MV-4-11 (cell line): Measurements from ENCODE around the gene PPP3R1.
"Not testable (repeated sequence)": the region's sequence is repeated elsewhere in the genome, so short reads cannot be mapped to it uniquely, and the experiment has no call there.

Experiments used
- DNase-seq: peaks from one replicate; lab custom pipeline; 2025; lab: John Stamatoyannopoulos, UW

Gene PPP3R1

DNA sequence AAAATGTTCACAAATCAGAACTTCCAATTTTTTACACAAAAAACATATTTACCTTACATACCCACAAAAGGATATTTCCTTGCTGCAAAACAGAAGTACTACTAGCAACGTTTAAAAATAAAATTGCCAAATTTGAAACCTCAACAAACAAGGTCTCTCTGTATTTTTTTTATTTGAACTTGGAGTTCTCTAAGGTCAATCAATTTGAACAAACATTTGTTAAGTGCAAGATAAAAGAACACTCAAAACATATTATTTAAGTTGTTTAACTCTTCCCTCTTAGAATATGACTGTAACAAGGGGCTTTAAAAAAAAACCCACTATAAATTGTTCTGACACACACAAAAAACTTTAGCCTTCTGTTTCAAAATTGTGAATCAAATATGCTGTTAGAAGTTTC is 65.0 kb downstream of the PPP3R1 start:
- no peak for DNase-seq

DNA sequence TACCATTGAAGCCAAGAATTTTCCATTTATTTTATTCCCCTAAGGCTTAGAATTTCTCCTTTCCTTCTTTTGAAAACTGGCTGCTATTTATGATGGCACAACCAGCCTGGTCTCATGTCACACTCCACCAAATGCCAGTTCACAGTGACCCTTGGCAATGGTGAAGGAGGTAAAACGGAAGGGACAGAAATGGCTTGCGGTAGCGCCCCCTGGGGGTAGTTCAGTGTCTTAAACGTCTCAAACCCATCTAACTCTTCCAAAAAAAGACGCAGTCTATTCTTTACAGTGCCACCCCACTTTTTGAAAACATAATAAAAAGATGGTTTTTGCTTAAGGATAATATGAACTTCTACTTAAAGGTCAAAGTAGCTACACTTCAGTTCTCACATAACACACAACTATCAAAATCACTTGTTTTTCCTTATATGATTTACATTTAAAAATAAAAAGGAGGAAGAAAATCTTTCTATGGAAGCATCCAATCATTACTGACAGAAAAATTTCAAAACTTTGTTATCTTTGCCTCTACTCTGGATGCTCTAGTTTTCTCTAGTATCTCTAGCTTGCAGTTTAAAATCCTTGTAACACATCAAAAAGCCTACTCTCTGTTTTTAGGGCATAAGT is 66.7 kb downstream of the PPP3R1 start:
- DNase-seq: peak; percentile 48

DNA sequence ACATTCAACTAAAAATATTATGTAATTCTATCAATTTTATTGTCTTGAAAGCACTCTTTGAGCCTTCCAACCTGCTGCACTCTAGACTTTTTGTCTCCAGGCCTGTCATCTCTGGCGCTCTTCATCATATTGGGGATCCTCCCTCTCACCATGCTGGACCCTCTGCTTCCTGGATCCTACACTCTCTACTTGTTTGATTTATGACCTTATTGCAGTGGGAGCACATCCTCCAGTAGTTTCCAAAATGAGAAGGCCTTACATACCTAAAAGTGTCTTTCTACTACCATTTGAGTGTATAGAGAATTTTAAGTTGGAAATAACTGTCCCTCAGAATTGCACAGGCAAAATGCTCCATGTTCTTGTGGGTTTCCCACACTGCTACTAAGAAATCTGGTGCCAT is 69.4 kb downstream of the PPP3R1 start:
- no peak for DNase-seq

DNA sequence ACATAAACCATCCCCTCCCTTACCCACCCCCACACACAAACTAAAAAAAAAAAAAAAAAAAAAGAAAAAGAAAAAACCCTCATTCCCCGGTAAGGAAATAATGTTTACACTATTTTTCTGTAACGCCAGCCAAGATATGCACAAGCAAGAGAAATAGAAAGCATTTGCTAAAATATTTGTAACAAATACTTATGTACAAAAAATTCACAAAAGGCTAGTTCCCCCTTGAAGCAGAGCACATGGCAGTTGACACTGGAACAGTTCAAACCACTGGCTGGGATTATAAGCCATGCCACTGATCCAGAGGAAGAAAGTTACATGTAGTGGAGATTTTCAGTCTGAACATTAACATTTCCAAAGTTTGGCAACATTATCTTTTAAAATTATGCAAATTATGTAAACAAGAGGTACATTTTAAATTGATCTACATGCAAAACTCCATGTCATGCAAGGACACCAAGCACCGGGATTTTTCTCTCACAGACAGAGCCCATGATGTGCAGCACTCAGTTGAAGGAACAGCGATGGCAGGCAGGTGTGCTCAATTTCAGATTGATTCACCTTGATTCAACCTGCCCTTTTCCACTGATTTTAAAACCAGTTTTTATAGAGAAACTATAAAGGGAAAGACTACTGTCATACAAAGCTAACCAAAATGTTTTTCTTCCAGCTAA is 73.2 kb downstream of the PPP3R1 start:
- DNase-seq: no peak

DNA sequence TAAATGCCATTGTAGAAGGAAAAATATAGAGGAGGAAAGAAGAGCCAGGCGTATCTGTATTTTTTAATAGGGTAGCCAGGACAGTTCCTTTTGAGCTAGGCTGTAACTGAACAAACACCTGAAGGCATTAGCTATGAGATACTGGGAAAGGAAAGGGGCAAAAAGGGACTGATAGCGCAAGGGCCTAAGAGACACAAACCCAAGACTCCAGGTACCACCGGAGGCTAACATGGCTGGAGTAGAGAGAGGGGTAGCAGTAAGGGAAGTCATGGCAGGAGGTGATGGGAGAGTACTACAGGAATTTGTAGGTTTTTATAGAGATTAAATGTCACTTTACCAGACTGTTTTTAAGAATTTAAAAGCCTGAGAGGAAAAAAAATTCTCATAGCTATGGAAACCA is 73.9 kb downstream of the PPP3R1 start:
- DNase-seq: no peak

DNA sequence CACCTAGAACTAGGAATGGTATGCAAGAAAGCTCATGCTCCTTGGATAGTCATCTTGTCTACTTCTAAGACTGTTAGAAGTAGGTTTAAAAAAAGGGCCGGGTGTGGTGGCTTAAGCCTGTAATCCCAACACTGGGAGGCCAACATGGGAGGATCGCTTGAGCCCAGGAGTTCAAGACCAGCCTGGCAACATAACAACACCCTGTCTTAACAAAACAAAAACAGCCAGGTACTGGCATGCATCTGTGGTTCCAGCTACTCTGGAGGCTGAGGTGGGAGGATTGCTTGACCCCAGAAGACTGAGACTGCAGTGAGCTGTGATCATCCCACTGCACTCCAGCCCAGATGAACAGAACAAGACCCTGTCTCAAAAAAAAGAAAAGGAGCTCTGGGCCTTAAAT is 74.8 kb downstream of the PPP3R1 start:
- DNase-seq: no peak

DNA sequence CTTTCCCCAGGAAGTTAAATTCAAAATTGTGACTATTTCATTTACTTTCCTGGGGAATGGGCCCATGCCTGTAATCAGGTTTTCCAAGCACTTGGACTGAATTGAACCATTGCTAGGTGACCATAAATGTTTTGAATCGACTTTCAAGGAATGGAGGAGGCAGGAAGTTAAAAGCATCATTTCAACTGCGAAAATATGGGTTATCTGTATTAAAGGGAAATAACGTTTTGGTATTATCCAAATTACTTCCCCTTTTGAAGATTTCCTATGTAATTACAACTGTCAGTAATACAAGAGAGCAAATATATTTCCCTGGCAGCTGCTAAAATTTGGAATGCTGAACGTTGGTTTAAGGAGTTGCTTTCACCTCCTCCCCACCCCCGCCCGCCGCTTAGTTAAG is 75.7 kb downstream of the PPP3R1 start:
- DNase-seq: no peak

DNA sequence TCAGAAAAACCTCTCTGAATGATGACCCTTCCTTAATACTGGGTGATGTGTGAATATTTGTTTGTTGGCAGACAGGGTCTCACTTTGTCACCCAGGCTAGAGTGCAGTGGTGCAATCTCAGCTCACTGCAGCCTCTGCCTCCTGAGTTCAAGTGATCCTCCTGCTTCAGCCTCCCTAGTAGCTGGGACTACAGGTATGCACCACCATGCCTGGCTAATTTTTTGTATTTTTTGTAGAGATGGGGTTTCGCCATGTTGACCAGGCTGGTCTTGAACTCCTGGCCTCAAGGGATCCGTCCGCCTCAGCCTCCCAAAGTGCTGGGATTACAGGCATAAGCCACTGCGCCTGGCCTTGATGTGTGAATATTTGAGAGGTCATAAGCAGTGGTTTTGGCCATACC is 77.1 kb downstream of the PPP3R1 start:
- not testable (repeated sequence) for DNase-seq

DNA sequence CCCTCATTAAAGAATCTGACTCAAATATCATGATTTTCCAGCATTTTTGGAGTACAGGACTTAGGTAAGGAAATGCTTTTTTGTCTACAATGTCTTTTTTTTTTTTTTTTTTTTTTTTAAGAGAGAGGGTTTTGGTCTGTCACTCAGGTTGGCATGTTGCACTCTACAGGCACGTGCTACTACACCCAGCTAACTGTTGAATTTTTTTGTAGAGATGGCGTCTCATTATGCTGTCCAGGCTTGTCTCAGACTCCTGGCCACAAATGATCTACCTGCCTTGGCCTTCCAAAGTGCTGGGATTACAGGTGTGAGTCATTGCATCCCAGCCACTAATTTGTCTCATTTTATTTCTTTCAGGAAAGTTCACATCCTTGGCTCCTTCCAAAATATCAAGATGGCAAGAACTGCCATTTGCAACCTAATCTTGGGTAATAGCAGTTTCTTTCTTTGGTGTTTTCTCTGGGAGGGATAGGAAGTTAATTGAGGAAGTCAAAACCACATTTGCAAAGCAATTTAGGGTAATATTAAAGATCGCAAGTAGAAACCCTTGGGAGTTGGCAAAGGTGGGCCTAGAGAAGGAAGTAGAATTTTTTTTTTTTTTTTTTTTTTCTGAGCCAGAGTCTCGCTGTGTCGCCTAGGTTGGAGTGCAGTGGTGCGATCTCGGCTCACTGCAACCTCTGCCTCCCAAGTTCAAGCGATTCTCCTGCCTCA is 79.2 kb downstream of the PPP3R1 start:
- DNase-seq: peak; percentile 94

DNA sequence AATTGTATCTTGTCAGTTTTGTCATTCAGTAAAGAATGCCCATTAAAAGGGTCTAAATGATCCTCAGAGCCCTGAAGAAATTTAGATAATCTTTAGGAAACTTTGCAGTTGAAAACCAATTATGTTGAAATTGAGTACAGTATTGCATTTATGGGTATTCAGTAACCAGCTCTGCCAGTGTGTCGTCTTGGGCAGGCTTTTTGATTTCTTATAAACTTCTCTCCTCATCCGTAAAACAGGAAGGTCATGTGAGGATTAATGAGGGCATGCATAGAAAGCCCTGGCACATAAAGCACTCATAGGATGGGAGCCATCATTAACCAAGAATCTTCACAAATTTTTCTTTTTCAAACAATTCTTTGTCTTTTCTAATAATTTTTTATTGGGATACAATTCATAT is 79.8 kb downstream of the PPP3R1 start:
- no peak for DNase-seq

DNA sequence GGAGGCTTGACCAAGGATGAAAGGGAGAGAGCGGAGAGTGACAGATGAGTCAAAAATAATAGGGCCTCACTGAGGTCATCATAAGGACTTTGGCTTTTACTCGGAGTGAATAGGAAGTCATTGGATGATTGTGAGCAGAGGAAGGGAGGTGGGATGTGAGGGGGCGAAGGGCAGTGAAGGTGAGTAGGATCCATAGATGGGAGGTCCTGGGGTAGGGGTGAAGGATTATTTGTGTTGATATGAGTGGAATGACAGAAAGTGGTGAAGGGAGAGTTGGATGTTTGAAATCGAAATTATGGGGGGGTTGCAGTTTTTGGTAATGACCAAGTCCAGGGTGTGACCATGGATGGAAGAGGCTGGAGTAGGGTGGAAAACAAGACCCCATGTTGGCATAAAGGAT is 80.6 kb downstream of the PPP3R1 start:
- no peak for DNase-seq

DNA sequence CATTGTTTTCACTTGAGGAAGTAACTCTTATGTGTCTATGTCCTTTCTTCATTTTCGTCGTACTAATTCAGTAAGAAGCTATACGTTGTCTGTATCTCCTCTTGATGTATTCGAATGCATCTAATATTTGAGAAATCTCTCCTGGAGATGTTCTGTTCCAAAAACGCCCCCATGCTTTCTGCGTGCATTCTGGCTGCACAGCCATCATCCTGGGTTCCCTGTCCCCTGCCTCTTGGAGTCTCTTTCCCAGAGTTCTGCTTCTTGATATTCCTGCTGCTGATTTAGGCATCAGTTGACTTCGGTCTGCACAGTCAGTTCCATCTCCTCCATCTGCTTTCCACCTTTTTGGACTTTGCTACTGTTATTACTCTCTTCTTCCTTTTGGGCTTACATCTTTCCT is 81.2 kb downstream of the PPP3R1 start:
- no peak for DNase-seq

DNA sequence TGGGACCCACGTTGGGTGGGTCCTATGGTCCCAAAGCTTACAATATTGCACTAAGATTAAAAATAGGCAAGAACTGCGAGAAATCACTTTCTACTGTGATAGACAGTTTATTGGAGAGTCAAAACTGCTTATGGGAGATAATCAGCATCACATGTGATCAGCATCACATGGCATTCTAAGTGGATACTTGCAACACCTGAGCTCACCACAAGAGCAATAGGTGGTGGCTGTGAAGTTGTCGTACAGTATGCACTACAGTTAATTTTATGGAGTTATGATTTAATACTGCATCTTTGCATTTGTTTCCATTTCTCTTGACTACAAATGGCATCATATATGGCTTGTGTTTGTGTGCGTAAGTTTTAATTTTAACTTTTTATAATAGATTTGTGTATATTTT is 83.0 kb downstream of the PPP3R1 start:
- DNase-seq: no peak

DNA sequence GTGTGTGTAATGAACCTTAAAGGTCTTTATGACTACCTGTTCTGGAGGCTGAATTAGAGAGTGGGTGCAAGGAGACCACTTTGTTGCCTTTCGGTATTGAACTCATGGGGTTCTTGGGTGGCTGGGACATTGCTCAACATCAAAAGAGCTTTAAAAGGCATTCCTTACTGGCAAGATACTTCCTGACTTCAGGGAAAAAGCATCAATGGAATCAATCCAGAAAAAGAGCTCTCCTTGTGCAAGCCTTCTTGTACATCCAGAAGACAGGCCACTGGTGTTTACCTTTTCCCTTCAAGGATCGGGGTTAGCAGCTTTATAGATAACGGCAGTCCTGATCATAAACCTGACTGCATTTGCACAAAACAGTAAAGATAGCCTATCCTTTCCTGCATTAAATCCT is 85.1 kb downstream of the PPP3R1 start:
- DNase-seq: no peak

DNA sequence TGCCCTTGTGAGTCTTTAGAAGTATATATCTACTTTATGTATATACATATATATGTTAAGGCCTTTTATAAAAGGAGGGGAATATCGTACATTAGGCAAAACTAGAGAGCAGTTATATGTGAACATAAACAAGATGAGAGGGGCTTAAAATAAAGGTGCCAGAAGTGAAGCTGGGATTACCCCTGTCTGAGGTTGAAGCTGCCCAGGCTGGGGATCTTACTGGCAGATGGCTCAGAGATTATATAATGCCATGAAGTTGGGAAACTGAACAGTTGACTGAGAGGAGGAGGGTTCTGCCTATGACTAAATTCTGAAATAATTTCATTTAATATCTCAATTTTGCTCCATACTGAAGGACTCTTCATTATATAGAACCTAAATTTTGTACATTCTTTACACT is 88.7 kb downstream of the PPP3R1 start:
- DNase-seq: no peak

DNA sequence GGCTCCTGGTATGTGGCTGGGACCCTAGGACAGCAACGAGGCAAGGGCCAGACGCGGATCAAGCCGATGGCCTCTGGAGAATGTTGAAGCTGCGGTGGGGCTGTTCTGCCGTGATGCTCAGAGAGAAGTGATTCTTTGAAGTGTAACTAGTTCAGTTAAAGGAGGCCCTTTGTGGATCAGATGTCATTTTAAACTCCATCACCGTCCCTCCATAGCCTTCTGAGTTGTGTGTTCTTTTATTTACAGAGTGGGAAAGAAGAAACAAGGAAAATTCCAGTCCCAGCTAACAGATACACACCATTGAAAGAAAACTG is 94.2 kb downstream of the PPP3R1 start:
- DNase-seq: no peak

DNA sequence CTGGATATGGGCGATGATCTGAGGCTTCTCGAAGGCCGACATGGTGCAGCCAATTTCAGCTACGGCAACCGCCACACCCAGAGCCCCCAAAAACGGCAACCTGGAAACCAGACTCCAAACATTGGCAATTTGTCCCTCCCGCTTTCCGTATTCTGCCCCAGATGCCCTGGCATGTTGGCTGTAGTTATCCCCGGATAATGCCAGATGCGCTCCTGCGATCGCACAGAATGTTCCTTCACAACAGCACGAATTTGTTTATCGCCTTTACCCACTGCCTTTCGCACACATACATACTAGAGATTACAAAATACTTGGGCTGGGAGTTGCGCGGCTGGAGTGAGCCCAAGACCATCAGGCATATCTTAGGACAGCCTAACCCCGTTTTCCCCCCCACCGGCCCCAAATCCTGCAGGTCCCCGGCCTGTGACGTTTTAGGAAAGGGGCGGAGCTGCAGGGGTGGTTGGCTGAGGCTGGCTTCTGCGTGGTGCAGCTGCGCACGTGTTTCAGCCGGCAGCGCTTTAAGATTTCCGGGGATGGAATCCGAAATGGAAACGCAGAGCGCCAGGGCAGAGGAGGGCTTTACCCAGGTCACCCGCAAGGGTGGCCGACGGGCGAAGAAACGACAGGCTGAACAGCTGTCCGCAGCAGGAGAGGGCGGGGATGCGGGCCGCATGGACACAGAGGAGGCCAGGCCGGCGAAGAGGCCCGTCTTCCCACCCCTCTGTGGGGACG is 94.8 kb downstream of the PPP3R1 start, which contains the start of gene PNO1:
TSS of gene PNO1 (plus strand) at position 487 of the 732 bp plus-strand sequence. CDS start at position 534, 47 bp downstream.
- peak; percentile 93 for DNase-seq

DNA sequence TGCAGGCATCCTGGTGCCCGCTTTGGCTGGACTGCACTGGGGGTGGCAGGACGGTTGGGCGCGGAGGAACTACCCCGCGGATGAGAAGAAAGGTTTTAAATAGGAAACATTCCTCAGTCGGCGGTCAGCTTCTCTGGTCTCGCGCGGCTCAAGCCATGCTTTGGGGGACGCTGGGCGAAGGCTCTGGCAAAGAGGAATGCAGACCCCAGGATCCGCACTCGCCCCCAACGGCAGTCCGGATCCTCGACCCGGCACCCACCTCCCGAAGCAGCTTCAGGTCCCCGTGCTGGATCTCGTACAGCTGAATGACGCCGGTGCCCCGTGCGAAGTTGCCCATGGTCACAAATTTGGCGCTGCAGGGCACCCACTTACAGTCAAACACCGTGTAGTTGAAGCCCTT is 95.3 kb downstream of the PPP3R1 start:
- no peak for DNase-seq

DNA sequence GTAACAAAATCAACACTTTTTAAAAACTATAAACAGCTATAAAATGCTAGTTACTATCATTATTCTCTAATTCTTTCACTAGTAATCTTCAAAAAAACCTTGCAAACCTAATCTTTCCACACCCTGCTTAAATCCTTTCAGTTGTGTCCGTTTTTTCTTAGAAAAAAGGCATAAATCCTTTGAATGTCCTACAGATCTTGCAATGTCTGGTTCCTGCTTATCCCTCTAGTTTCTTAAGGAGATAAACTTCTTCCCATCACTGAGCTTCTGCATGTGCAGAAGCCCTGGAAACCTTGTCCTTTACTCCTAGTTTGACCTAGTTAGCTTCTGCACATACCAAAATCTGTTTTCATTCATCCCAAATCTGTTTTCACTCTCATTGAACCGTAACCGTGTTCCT is 95.9 kb downstream of the PPP3R1 start:
- no peak for DNase-seq

DNA sequence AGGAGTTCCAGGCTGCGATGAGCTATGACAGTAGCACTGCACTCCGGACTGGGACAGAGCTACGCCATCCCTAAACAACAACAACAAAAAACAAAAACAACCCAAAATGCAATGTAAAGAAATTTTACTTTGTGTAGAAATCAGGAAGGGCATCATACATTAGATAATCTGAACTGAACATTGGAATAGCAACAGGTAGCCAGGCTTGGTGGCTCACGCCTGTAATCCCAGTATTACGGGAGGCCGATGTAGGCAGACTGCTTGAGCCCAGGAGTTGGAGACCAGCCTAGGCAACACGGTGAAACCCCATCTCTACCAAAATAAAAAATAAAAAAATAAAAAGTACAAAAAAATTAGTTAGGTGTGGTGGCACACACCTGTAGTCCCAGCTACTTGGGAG is 96.7 kb downstream of the PPP3R1 start:
- DNase-seq: no peak

DNA sequence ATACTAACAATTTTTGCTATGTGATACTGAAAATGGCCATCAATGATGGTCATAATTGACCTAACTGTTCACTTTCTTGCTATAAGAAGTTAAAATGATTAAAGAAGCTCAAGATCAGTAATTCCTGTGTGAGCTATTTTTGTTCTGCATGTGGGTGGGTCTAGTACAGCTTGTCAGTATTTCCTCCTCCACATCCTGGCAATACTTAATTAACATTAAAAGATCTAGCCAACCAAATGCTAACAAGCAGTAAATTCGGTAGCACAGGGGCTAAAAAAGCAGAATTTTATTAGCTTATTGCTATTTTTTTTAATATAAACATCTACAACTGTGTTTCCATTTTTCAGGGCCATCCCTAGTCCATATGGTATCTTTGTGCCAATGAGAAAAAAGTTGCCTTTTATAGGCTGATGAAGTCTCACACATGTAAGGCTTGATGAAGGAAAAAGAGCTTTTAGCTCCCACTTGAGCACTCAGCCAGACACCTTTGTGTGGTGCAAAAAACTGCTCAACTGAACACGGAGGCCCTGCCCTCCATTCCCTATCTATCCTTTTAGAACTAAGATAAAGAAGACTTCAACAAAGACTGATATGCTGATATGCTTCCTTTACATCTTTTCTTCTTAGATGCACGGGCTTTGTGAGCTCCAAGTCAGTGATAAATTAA is 99.5 kb downstream of the PPP3R1 start:
- no peak for DNase-seq

DNA sequence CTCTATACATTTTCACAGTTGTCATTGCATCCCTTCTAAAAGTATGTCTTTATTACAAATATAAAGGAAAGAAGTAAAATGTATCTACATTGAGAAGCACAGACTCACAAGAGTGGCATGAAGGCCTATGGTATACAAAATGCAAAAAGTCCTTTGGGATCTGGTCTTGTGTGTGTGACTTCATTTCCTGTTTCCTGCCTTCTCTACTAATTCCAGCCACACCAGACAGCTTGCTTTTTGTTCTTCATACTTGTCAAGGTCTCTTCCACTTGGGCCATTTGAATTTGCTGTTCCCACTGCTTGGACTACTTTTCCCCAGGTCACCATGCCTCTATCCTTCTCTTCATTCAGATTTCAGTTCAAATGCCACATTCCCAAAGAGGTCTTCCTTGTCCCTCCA is 101.3 kb downstream of the PPP3R1 start:
- no peak for DNase-seq
